HUES48 (cell line): ENCODE measurements around the gene PRKCH.

Experiments used
- H3K27ac ChIP-seq: one replicate; pipeline ENCODE4 v1.7.0; 2013; ENCODE audit warnings: low read depth, low read length, inconsistent platforms
- H3K27me3 ChIP-seq: 2 replicates; pipeline ENCODE4 v1.6.1; 2013; ENCODE audit warnings: mild to moderate bottlenecking, low read length; ENCODE audit not compliant: control insufficient read depth, insufficient read depth
- H3K36me3 ChIP-seq: 2 replicates; pipeline ENCODE4 v1.6.1; 2013; ENCODE audit warnings: low read length; ENCODE audit not compliant: control insufficient read depth, insufficient read depth
- H3K4me1 ChIP-seq: 2 replicates; pipeline ENCODE4 v1.6.1; 2013; ENCODE audit warnings: mild to moderate bottlenecking, low read length; ENCODE audit not compliant: control insufficient read depth, insufficient read depth
- H3K4me3 ChIP-seq: 2 replicates; pipeline ENCODE4 v1.5.1; 2013; ENCODE audit warnings: mild to moderate bottlenecking, low read depth, low read length
- H3K9ac ChIP-seq: 2 replicates; pipeline ENCODE4 v1.6.1; 2013; ENCODE audit warnings: mild to moderate bottlenecking, low read depth, low read length, moderate library complexity
- H3K9me3 ChIP-seq: 2 replicates; pipeline ENCODE4 v1.6.1; 2013; ENCODE audit warnings: low read length; ENCODE audit not compliant: control insufficient read depth, insufficient read depth

PRKCH gene

GRCh38 chr14:61484031-61484430 is 162.7 kb downstream of the PRKCH start:
- Histone ChIP-seq H3K36me3 (no peaks in the 10 kb centered on the region), H3K4me1 (no peaks in the 10 kb centered on the region), H3K9me3 (no peaks in the 10 kb centered on the region), H3K4me3 (no peak overlapping the region), H3K9ac (no peak overlapping the region), H3K27me3 (no peaks in the 10 kb centered on the region), H3K27ac (no peak overlapping the region)

DNA sequence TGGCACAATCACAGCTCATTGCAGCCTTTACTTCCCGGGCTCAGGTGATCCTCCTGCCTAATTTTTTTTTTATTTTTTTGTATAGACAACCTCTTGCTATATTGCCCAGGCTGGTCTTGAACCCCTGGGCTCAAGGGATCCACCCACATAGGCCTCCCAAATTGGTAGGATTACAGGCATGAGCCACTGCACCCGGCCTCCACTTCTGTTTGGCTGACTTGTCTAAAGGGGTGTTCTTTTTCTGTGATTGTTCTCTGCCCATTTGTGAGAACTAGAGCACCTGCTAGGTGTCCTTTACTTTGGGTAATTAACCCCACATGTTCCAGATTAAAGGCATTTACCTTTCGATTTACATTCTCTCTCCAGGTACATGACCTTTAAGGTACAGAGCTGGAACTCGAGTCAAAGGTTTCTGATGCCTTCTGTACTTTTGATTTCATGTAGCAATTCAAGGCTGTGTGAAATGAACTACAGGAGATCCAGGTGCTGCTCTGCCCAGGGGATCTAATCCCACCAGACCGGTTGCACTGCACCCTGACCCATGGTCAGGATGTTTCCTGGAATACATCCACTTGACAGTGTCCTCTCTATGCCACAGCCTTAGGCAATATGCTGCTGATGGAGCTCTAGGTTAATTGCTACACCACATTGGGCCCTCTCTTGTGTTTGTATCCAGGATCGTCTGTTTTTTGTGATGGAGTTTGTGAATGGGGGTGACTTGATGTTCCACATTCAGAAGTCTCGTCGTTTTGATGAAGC is 163.6 kb downstream of the PRKCH start:
- H3K4me1 ChIP-seq: no peaks in the 10 kb centered on the region
- no peak overlapping the region for H3K9ac ChIP-seq
- no peak overlapping the region for H3K4me3 ChIP-seq
- H3K36me3 ChIP-seq: no peaks in the 10 kb centered on the region
- no peak overlapping the region for H3K27ac ChIP-seq
- H3K27me3 ChIP-seq: no peaks in the 10 kb centered on the region
- H3K9me3 ChIP-seq: no peaks in the 10 kb centered on the region

DNA sequence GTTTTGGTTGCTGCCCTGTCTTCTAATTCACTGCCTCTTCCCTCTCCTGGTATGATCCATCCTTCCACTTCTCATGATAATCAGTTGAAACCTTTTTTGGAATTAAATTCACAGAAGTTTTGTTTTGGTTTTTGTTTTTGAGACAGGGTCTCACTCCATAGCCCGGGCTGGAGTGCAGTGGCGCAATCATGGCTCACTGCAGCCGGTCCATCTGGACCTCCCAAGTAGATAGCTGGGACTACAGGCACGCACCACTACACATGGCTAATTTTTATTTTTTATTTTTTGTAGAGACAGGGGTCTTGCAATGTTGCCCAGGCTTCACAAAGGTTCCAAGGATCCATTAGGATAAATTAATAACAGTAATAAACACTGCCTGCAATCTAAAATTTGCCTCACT is 164.3 kb downstream of the PRKCH start:
- Histone ChIP-seq H3K4me1 (no peaks in the 10 kb centered on the region), H3K27ac (no peak overlapping the region), H3K27me3 (no peaks in the 10 kb centered on the region), H3K36me3 (no peaks in the 10 kb centered on the region), H3K9me3 (no peaks in the 10 kb centered on the region), H3K9ac (no peak overlapping the region), H3K4me3 (no peak overlapping the region)

DNA sequence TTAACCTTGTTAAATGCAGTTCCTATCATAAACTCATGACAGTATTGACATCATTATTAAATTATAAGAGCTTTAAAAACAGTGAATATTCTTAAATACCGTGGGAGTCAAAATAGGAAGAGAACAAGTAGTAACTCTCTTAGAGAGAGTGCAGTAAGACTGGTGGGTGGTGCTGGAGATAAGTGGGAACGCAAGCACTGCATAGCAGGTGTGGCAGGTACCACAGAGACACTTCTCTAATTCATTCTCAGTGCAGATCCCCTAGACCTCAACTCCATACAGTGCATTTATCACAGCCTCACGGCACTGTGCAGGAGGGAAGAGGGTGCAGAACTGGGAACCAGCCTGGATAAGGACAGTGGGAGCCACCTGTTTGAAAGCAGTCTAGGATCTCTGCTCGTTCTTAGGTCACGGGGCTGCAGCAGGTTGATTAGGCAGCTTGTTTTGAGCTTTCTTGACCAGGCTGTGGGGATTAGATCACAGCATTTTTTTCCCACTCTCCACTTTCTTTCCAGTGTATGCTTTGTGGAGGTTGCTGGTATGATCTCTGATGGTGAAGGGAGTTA is 165.6 kb downstream of the PRKCH start:
- Histone ChIP-seq H3K9ac (no peak overlapping the region), H3K4me1 (no peaks in the 10 kb centered on the region), H3K4me3 (no peak overlapping the region), H3K36me3 (no peaks in the 10 kb centered on the region), H3K9me3 (no peaks in the 10 kb centered on the region), H3K27ac (no peak overlapping the region), H3K27me3 (no peaks in the 10 kb centered on the region)

- no peak overlapping the region for H3K9ac ChIP-seq
- H3K27me3 ChIP-seq: no peaks in the 10 kb centered on the region
- H3K27ac ChIP-seq: no peak overlapping the region
- H3K36me3 ChIP-seq: no peaks in the 10 kb centered on the region
- H3K9me3 ChIP-seq: no peaks in the 10 kb centered on the region
- no peak overlapping the region for H3K4me3 ChIP-seq
- H3K4me1 ChIP-seq: no peaks in the 10 kb centered on the region
Observed at GRCh38 chr14:61488417-61489401, 167.3 kb downstream of the PRKCH start.

DNA sequence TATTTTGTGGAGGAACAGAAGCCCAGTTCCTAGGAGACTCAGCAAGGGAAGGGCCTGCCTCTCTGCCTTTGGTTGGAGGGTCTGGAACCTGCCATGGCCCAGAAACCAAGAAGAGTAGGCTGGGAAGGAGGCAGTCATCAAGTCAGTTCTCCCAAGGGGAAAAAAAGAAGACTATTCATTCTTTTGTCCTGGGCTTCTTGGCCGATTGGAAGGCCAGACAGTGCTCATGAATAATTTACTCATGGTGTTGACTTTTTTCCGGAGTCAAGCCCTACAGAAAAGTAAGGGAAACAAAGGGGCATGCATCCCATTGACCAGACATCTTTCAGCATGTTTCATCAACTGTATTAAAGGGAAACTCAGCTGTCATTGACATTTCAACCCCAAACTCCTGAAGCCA is 168.1 kb downstream of the PRKCH start:
- H3K4me1 ChIP-seq: no peaks in the 10 kb centered on the region
- no peak overlapping the region for H3K9ac ChIP-seq
- H3K36me3 ChIP-seq: no peaks in the 10 kb centered on the region
- H3K9me3 ChIP-seq: no peaks in the 10 kb centered on the region
- peak overlapping the region; percentile 39 for H3K27ac ChIP-seq
- no peaks in the 10 kb centered on the region for H3K27me3 ChIP-seq
- no peak overlapping the region for H3K4me3 ChIP-seq

- Histone ChIP-seq H3K9ac (no peak overlapping the region), H3K36me3 (no peaks in the 10 kb centered on the region), H3K4me1 (no peaks in the 10 kb centered on the region), H3K27ac (no peak overlapping the region), H3K27me3 (no peaks in the 10 kb centered on the region), H3K9me3 (no peaks in the 10 kb centered on the region), H3K4me3 (no peak overlapping the region)
Observed at GRCh38 chr14:61489932-61490331, 168.6 kb downstream of the PRKCH start.

- Histone ChIP-seq H3K9ac (no peak overlapping the region), H3K9me3 (no peaks in the 10 kb centered on the region), H3K27me3 (no peaks in the 10 kb centered on the region), H3K4me3 (no peak overlapping the region), H3K4me1 (no peaks in the 10 kb centered on the region), H3K36me3 (no peaks in the 10 kb centered on the region), H3K27ac (no peak overlapping the region)
Observed at GRCh38 chr14:61491224-61491623, 169.8 kb downstream of the PRKCH start.

DNA sequence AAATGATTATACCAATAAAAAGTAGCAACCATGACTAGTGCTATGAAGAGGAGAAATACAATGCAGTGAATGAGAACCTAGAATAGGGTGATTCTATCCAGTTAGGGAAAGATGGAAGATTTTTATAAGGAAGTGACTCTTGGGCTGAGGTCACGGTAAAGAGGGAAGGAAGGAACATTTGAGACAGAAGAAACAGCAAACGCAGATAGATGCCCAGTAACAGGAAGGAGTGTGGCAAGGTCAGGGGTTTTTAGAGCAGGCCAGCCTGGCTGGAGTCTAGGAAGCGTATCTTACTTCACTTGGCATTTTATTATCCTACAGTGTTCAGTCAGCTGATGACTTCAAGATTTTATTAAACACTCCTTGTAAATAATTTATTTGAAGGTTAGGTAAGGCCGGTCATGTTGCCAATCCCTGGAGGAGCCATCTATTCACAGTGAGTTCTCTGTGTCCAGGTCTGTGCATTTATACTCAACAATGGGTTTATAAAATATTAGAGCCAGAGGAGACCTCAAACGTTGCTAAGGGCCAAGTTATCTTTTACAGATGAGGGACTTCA is 170.6 kb downstream of the PRKCH start:
- no peaks in the 10 kb centered on the region for H3K36me3 ChIP-seq
- H3K27me3 ChIP-seq: no peaks in the 10 kb centered on the region
- H3K9ac ChIP-seq: no peak overlapping the region
- H3K9me3 ChIP-seq: no peaks in the 10 kb centered on the region
- no peaks in the 10 kb centered on the region for H3K4me1 ChIP-seq
- no peak overlapping the region for H3K27ac ChIP-seq
- no peak overlapping the region for H3K4me3 ChIP-seq

- no peak overlapping the region for H3K27ac ChIP-seq
- no peak overlapping the region for H3K9ac ChIP-seq
- no peaks in the 10 kb centered on the region for H3K4me1 ChIP-seq
- no peaks in the 10 kb centered on the region for H3K9me3 ChIP-seq
- no peaks in the 10 kb centered on the region for H3K36me3 ChIP-seq
- H3K4me3 ChIP-seq: no peak overlapping the region
- H3K27me3 ChIP-seq: no peaks in the 10 kb centered on the region
Observed at GRCh38 chr14:61492474-61492873, 171.1 kb downstream of the PRKCH start.
